A673 (cell line): Measurements from ENCODE around the gene OR2A14. TPM values are rescaled to one million over a fixed set of nuclear protein-coding genes. Genes with fewer than 3 reads are reported as not detected.

Experiments used
- BruUV-seq: library from RNA; stranded (reverse); fragments of 400-500 nt; replicated peaks from 2 replicates; lab custom pipeline; 2021; lab: Mats Ljungman, UMichigan
- CTCF ChIA-PET: fragments of 300-600 bp; sonication (Branson Sonifier 250); formaldehyde crosslinking; loops from one replicate; lab custom pipeline; 2022; ENCODE audit warnings: antibody characterized with exemption; lab: Charles Lee
- POLR2A ChIA-PET: fragments of 300-600 bp; sonication (Branson Sonifier 250); formaldehyde crosslinking; loops from one replicate; lab custom pipeline; 2022; ENCODE audit warnings: antibody characterized with exemption; ENCODE audit not compliant: low non-redundant PET; lab: Charles Lee
- DNase-seq: peaks from one replicate; pipeline ENCODE4 v3.0.0-alpha.2; 2015; ENCODE audit warnings: low spot score
- H3K27ac ChIP-seq: fragments of 200-600 bp; sonication (generic); 2 replicates; pipeline ENCODE4 v1.5.1; 2016; ENCODE audit warnings: mixed run types, low read depth, mild to moderate bottlenecking, mixed read lengths, antibody characterized with exemption, low read length; ENCODE audit not compliant: poor library complexity, severe bottlenecking
- H3K27me3 ChIP-seq: fragments of 200-600 bp; sonication (generic); replicated peaks from 2 replicates; pipeline ENCODE4 v1.6.1; 2017; ENCODE audit warnings: mixed run types, low read depth, mild to moderate bottlenecking, mixed read lengths, antibody characterized with exemption, low read length; ENCODE audit not compliant: insufficient read depth, poor library complexity
- H3K36me3 ChIP-seq: fragments of 200-600 bp; sonication (generic); 2 replicates; pipeline ENCODE4 v1.6.1; 2016; ENCODE audit warnings: mixed run types, mild to moderate bottlenecking, mixed read lengths, antibody characterized with exemption, low read length; ENCODE audit not compliant: insufficient read depth, poor library complexity, severe bottlenecking
- H3K4me1 ChIP-seq: fragments of 200-600 bp; sonication (generic); 2 replicates; pipeline ENCODE4 v1.6.1; 2017; ENCODE audit warnings: mixed run types, mild to moderate bottlenecking, mixed read lengths, antibody characterized with exemption, low read length; ENCODE audit not compliant: insufficient read depth, poor library complexity, severe bottlenecking
- H3K4me3 ChIP-seq: fragments of 200-600 bp; sonication (generic); 2 replicates; pipeline ENCODE4 v1.5.1; 2016; ENCODE audit warnings: low read depth, mixed run types, mild to moderate bottlenecking, mixed read lengths, low read length; ENCODE audit not compliant: poor library complexity, severe bottlenecking
- H3K9me3 ChIP-seq: fragments of 200-600 bp; sonication (generic); 2 replicates; pipeline ENCODE4 v1.6.1; 2016; ENCODE audit warnings: mixed run types, low read depth, mild to moderate bottlenecking, mixed read lengths, antibody characterized with exemption, low read length; ENCODE audit not compliant: poor library complexity, severe bottlenecking
- EZH2 ChIP-seq: fragments of 200-600 bp; sonication (generic); IDR thresholded peaks from 2 replicates; pipeline ENCODE4 v1.6.1; 2017; ENCODE audit warnings: borderline replicate concordance, low read depth, mild to moderate bottlenecking, mixed read lengths, antibody characterized with exemption, low read length; ENCODE audit not compliant: poor library complexity, severe bottlenecking
- intact Hi-C: fragments of 100-400 bp; cut with micrococcal nuclease; formaldehyde crosslinking; loops from one replicate; pipeline ENCODE4 v1.10.0; 2022; ENCODE audit not compliant: unreplicated experiment
- total RNA-seq: library from RNA; stranded (reverse); gene quantifications from 2 replicates; pipeline ENCODE4 v1.2.3, GENCODE V29; 2021
- TF ChIP-seq, protein P1 (sequence below): fragments of 300-800, 200-600 bp; sonication (generic); conservative IDR thresholded peaks from 2 replicates; pipeline ENCODE4 v1.5.1; 2017; ENCODE audit warnings: low read depth, mild to moderate bottlenecking, antibody characterized with exemption, low read length, moderate library complexity, mixed read lengths

Gene OR2A14
- total RNA-seq, 1 experiment from 2014 or later: not detected

DNA sequence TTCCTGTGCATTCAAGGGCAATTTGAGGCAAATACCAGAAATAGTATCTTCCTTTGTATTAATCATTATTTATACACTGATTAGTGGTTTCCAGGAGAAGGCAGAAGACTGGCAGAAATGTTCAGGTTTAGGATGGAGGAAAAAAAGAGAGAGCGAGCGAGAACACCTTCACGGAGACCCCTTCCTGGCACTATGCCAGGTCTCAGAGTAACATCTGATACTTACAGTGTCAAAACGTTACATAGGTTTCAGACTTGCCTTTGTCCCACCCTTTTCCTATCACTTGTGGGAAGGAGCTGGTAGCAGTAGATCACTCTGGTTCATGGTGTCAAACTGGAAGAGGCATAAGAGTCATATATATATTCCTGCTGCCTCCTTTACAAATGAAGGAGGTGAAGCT lies 36.2 kb upstream of the OR2A14 start:
- H3K4me1 ChIP-seq: no peaks in the 10 kb centered on the region
- CTCF ChIA-PET: no interaction called here
- TF ChIP-seq, protein P1, sequence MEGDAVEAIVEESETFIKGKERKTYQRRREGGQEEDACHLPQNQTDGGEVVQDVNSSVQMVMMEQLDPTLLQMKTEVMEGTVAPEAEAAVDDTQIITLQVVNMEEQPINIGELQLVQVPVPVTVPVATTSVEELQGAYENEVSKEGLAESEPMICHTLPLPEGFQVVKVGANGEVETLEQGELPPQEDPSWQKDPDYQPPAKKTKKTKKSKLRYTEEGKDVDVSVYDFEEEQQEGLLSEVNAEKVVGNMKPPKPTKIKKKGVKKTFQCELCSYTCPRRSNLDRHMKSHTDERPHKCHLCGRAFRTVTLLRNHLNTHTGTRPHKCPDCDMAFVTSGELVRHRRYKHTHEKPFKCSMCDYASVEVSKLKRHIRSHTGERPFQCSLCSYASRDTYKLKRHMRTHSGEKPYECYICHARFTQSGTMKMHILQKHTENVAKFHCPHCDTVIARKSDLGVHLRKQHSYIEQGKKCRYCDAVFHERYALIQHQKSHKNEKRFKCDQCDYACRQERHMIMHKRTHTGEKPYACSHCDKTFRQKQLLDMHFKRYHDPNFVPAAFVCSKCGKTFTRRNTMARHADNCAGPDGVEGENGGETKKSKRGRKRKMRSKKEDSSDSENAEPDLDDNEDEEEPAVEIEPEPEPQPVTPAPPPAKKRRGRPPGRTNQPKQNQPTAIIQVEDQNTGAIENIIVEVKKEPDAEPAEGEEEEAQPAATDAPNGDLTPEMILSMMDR: no peak
- TF ChIP-seq EZH2: no peak
- no peaks in the 10 kb centered on the region for H3K9me3 ChIP-seq
- no peak for DNase-seq
- no peak overlapping the region for H3K27ac ChIP-seq
- no TSS peak for BruUV-seq
- H3K27me3 ChIP-seq: no peaks in the 10 kb centered on the region
- intact Hi-C loops: no loop called here
- H3K4me3 ChIP-seq: no peak overlapping the region
- H3K36me3 ChIP-seq: no peaks in the 10 kb centered on the region
- POLR2A ChIA-PET: no interaction called here

DNA sequence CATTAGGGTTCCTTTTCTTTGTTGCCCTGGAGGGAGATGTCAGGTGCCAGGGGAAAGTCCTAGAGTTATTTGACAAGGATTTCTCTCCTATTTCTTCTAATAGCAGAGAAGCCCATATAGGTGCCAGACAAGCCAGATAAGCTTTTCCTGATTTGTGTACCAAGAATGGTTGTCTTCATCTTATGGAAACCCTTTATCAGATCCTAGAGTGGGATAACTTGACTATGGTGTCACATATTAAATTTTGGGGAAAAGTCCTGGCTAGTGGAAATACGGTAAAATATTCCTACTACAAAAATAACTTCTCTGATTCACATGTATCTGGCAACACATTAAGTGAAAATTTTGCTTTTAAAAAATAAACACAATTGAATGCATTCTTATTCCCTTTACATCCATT lies 35.7 kb upstream of the OR2A14 start:
- intact Hi-C loops: no loop called here
- ChIA-PET POLR2A (no interaction called here), CTCF (no interaction called here)
- TF ChIP-seq, protein P1: no peak
- no peak for TF ChIP-seq EZH2
- Histone ChIP-seq H3K27me3 (no peaks in the 10 kb centered on the region), H3K9me3 (no peaks in the 10 kb centered on the region), H3K4me1 (no peaks in the 10 kb centered on the region), H3K27ac (no peak overlapping the region), H3K36me3 (no peaks in the 10 kb centered on the region), H3K4me3 (no peak overlapping the region)
- BruUV-seq: no TSS peak
- DNase-seq: no peak

DNA sequence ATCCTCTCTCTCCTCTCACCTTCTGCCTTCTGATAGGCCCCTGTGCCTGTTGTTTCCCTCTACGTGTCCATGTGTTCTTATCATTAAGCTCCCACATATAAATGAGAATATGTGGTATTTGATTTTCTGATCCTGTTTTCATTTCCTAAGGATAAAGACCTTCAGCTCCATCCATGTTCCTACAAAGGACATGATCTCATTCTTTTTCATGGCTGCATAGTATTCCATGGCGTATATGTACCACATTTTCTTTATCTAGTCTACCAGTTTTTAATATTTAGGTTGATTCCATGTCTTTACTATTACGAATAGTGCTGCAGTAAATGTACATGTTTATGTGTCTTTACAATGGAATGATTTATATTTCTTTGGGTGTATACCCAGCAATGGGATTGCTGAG lies 32.3 kb upstream of the OR2A14 start:
- Histone ChIP-seq H3K4me3 (no peak overlapping the region), H3K36me3 (no peaks in the 10 kb centered on the region), H3K27me3 (no peaks in the 10 kb centered on the region), H3K4me1 (no peaks in the 10 kb centered on the region), H3K9me3 (no peaks in the 10 kb centered on the region), H3K27ac (no peak overlapping the region)
- CTCF ChIA-PET: no interaction called here
- intact Hi-C loops: no loop called here
- BruUV-seq: no TSS peak
- TF ChIP-seq, protein P1: no peak
- TF ChIP-seq EZH2: no peak
- POLR2A ChIA-PET: no interaction called here
- DNase-seq: no peak
